ENCODE data around the gene TSPAN31.

- TF ChIP-seq CTCF (IDR thresholded peaks at IDR 0.05) (no peak), POLR2AphosphoS5 (IDR thresholded peaks at IDR 0.05) (no peak), POLR2A (IDR thresholded peaks at IDR 0.05) (no peak), EP300 (IDR thresholded peaks at IDR 0.05) (no peak)
Measured at GRCh38 chr12:57781244-57781643, 36.4 kb downstream of the TSPAN31 start.

All from suprapubic skin (tissue), 4 donors.